Fibroblast of skin of right quadriceps (primary cell): ENCODE measurements around the gene GAPVD1.
A peak's percentile ranks its signal among the peaks of the same experiment; 100 is the strongest.
"Not testable (repeated sequence)": the region's sequence is repeated elsewhere in the genome, so short reads cannot be mapped to it uniquely, and the experiment has no call there.

Experiments
- DNase-seq: peaks from one replicate; pipeline ENCODE4 v3.0.0-alpha.2; 2013

GAPVD1 gene

DNA sequence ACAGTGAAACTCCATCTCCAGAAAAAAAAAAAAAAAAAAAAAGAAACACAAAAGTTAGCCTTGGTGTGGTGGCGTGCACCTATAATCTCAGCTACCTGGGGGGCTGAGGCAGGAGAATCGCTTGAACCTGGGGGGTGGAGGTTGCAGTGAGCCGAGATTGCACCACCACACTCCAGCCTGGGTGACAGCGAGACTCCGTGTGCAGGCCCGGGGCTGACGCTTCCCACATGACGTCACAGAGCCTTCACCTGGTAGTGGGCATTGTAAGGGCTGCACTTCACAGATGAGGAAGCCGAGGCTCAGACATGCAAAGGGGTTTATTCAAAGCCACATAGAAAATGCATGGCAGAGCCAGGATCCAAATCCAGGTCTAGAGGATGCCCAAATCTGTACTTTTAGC, 114.2 kb downstream of the GAPVD1 start:
- DNase-seq = no peak

DNA sequence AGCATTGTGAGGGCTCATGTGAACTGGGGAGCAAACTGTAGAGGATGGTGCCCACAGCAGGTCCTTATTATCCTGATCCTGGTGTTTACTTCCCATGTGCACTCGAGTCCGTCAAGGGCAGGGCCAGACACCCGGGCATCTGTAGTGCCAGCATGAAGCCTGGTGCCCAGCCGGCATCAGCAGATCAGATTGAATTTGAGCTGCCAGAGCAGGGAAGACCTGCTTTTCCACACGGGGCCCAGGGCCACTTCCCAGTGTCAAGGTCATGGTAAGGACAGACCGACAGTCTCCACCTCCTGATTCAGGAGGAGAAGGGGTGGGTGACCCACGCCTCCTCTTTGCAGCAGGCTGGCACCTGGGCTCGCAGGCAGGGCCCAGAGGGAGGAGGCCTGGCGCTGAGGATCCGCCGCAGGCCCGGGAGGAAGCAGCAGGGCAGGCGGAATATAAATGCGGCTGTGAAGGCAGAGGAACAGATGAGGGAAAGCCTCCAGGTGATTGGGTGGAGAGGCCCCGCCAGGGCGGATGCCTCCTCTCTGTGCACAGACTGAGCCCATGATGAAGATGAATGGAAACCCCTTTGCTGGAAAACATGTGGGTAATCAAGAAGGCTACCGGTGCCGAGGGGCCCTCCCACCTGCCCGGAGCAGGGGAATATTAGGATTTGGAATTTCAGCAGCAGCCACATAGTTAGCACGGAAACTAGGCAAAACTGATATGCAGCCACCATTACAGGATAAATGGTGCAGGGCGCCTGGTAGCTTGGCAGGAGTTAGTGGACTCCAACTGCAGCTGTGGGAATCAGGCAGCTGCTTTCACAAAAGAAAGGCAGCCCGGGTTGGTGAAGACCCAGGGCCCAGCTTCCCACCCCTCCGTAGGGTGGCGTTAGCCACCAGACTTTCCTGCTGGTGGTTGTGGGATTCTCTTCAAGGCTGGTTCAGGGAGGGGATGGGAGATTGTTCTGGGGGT, 114.9 kb downstream of the GAPVD1 start:
- no peak for DNase-seq

DNA sequence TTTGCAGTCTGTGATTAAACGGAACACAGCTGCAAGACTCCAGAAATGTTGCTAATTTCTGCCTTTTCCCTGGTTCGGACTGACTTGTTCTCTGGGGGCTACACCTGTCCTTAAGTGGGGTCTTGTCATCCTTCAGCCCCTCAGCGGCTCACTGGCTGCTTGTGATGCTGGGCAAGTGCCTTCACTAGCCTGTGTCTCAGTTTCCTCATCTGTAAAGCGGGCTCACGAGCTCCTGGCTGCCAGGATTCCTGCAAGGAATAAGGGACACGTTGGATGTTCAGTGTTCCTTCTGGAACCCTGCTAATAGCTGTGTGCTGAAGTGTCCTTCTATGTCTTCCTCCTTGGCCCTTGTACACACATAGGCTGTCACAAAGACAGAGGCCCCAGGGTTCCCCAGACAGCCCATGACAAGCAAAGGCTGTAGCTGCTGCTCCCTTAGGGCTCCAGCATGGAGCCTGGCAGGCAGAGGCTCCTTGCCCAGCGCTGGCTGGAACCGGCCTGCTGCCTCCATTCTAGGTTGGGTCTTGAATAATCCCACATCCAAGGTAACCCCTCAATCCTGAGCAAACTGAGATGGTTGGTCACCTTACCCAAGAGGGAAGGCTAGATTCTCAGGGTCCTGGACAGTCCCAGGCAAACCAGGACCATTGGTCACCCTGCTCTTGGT, 116.1 kb downstream of the GAPVD1 start:
- no peak for DNase-seq

DNA sequence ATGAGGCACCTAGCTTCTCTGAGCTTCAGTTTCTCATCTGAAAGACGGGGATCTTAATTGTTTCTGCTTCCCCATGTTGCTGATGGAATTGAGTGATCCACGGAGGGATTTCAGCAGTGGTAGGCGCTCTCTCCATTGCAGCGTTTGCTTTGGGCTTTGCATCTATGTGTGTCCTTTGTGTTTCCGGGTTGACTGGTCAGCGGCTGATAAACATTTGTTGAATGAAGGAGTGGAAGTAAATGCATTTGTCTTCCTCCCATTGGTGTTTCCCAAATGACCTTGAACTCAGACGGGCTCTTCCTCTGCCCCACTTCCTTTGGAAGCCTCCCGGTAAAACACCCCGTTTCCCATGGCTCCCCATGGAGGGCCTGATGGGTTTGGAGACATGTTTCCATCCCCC, 117.2 kb downstream of the GAPVD1 start:
- no peak for DNase-seq

DNA sequence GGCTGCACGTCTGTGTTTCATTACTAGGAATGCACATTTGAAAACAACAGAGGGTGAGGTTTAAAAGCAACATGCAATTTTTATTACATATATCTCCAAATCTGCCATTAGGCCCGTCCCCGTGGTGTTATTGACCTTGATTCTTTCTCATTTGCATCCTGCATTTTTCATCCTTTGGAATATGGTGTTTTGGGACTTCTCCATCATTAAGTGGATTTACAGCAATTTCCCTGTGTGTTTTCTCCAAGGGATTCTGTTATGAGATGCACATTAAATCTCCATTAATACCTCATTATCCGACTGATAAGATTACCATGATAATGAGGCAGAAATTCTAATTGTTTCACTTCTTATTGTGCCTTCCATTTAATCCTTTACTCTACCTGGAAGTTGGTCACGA, 117.6 kb downstream of the GAPVD1 start:
- DNase-seq = no peak

DNA sequence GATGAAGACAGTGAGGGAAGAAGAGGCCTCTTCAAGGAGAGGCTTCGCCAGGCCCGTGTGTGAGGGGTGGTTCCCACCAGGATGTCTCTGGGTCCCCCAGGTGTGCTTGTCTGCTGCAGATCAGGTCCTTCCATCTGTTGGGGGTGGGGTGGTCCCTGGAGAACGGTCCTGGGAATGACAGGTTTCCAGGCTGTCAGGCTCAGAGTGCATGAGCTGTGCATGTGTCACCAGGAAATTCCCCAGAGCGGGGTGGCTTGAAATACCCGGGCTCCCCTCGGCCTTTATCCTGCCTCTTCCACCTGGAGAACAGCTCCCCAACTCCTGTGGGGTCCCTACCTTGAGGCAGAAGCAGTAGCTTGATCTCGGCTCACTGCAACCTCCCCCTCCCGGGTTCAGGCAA, 118.8 kb downstream of the GAPVD1 start:
- DNase-seq = no peak

DNA sequence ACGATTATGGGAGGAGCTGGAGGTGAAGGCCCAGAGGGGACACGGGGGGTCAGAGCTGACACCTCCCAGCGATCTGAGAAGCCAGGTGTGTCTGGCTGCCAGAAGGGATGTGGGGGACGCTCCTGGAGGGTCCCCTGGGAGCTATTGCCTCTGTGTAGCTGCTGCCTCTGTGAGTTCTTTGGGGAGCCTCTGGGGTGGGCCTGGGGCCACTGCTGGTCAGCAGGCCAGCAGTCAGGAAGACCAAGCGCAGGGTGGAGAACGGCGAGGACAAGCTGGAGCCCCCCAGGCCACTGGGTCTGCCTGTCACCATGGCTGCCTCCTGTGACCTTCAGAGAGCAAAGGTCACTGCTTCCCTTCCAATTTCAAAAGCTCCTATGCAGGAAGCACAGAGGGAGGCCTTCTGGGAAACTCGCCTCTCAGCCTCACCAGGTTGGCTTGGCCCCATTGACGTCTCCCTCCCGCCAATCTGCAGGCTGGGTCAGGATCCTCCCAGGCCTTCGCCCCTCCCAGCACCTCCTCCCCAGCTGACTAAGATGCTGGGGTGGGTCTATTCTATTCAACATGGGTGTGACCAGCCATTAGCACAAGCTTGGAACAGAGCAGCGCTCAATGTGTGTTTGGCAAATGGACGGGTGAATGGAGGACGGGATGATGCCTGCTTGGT, 126.4 kb downstream of the GAPVD1 start:
- DNase-seq = no peak

DNA sequence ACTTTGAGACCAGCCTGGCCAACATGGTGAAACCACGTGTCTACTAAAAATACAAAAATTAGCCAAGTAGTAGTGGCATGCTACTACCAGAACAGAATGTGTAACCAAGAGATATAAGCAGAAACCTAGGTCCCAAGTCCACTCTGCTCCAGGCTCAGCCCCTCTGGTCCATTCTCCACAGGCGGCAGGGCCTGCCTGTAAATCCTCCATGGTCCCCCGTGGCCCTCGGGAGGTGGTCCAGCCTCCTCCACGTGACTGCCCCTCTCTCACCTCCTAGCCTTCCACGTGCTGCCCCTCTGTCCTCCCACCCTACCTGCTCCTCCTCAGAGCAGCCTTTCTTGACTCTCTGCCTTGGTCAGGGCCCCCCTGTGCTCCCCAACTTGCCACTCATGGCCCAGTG, 127.4 kb downstream of the GAPVD1 start:
- DNase-seq = no peak

DNA sequence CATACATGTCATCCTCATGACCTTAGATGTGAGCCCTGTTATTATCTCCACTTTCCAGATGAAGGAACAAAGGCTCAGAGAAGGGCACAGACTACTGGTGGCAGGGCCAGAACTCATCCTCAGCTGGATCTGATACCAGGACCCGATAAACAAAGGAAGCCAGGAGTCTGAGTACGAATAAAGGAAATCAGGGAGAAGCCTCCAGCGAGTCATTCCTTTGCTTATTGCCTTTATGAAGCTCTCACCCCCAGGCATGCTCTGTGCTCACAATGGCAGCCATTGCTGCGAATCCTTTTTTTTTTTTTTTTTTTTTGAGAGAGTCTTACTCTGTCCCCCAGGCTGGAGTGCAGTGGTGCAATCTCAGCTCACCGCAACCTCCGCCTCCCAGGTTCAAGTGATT, 130.1 kb downstream of the GAPVD1 start:
- peak; percentile 12 for DNase-seq

DNA sequence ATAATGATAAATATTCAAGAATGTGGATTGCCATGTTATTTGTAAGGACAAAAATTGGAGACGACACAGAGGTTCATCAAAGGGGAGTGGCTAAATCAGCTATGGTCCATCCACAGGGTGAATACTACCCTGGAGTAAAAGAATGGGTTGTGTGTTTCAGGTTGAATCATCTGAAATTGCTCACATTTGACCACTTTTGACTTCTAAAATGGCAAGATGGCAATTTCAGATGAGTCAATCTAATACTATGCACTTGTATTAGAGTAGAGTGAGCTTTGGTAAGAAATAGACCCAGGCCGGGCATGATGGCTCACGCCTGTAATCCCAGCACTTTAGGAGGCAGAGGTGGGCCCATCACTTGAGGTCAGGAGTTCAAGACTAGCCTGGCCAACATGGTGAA, 131.8 kb downstream of the GAPVD1 start:
- peak; percentile 29 for DNase-seq

DNA sequence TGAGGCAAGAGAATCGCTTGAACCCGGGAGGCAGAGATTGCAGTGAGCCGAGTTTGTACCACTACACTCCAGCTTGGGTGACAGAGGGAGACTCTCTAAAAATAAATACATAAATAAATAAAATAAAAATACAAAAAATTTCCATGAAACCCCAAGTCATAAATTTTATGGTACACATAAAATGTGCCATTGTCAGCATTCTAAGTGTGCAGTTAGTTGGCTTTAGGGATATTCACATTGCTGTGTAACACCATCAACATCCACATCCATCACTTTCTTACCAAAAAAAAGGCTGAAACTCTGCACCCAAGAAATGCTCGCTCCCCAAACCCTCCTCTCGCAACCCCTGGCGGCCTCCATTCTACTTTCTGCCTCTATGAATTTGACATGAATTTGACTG, 135.2 kb downstream of the GAPVD1 start:
- no peak for DNase-seq

DNA sequence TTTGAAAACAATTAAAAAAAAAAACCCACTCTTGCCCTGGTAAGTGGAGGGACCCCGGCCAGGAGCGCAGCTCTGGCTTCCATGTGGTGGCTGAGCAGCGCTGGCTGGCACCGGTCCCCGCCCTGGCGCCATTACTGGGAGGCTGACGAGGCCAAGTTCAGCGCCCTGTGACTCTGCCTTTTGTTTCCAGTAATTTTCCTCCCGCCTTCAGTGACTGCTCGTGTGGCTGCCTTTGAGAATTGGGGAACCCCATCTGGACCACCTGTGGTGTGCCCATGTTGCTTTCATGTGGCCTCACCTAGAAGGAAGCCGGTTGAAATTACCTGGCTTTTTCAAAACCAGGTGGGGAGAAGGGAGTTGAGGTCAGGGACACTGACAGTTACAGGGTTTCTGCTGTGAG, 136.1 kb downstream of the GAPVD1 start:
- DNase-seq = no peak

DNA sequence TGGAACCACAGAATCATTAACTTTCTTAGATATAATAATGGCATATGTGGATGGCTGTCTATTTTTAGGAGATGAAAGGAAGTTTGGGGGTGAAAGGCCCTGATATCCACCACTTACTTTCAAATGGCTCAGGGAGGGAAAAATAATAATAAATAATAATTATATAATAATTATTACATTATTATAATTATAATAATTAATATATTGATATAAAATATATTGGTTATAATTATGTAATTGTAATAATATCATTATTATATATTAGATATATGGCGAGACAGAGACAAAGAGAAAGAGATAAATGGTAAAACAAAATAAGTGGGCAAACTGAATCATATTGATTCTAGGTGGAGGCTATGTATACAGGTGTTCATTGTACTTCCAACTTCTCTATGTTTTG, 136.6 kb downstream of the GAPVD1 start:
- DNase-seq = no peak

DNA sequence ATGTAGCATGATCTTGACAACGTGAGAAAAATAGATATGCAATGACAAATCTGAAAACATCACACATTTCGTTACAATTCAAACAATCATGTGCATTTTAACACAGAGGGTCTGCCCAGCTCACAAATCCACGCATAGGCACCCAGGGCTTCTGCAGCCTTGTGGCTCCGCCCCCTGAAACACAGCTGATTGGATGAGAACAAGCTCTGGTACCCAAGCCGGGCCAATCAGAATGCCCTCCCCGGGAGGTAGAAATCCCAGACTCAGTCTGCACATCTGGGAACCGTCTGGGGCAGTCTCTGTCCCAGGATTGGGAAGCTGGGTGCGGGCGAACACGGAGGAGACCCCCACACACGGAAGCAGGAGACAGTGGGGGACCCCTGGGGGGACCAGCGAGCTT, 137.5 kb downstream of the GAPVD1 start:
- DNase-seq = no peak

DNA sequence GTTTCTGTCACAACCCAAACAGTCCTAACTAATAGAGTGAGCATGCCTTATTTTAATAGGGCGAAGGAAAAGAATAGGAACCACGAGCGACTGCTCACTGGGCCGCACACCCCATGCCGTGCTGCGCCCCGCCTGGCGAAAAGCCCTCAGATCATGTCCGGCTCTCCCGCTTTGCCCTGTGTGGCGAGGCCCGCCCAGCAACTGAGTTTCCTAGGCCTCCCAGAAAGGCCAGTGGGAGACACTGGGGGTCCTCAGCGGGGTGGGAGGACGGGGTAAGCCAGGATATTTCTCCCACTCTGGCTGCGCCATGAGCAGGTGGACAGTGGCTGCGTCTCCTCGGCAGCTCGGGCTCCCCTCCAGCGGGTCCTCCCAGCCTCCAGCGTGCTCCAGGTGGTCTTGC, 138.0 kb downstream of the GAPVD1 start:
- no peak for DNase-seq

DNA sequence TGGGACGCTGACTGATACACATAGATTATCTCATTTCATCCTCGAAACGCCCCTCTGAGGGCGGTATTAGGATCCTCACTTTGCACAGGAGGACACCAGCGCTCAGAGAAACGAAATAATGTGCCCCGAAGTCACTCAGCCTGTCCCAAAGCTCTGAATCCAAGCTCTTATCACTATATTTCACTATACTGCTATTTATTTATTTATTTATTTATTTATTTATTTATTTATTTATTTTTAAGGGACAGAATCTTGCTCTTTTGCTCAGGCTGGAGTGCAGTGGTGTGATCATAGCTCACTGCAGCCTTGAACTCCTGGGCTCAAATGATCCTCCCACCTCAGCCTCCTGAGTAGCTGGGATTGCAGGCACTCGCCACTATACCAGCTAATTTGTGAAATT, 138.6 kb downstream of the GAPVD1 start:
- DNase-seq = not testable (repeated sequence)

DNA sequence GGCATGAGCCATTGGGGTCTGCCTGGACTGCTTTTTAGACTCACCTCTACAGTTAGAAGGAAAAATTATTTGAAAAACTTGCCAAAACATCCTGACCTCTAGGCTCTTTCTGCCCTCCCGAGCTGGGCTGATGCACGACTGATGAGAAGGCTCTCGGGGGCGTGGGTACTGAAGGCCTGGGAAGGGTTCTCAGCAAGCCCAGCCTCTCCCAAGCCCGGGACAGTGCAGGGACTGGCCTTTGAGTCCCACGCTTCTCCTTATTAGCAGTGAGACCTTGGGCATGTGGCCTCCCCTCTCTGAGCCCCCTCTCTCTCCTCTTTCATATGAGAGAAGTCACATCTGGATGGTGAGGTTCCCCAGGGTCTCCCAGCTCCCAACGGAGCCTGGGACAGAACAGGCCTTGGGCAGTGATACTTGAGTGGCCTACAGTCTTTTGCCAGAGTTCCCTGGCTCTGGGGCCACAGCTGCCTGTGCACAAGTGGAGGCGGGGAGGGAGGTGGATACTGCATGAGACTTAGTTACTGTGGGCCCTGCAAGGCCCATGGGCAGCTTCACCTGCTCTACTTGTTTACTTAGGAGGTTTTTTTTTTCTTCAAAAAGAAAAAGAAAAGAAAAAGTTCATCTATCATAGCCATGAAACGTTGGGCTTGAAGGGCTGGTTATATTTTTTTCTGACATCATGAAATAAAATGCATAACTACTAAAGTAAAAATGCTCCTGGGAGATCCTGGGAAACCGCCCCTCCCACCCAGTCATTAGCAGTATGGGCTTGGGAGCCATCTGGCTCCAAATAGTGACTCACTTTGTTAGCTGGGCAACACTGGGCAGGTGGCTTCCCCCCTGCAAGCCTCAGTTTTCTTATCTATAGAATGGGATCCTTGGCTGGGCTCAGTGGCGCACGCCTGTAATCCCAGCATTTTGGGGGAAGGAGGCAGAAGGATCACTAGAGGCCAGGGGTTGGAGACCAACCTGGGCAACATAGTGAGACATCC, 139.4 kb downstream of the GAPVD1 start:
- DNase-seq = no peak

DNA sequence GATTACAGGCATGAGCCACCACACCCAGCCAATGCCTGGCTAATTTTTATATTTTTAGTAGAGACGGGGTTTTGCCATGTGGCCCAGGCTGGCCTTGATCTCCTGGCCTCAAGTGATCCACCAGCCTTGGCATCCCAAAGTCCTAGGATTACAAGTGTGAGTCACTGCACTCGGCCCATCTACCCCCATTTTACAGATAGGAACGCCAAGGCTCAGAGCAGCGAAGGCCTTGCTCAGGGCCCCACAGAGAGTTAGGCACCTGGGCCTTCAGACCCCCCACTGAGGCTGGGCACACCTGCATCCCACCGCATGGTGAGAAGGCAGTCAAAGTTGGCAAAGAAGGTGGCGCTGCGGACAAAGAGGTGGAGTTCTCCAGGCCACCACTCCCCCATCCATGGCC, 143.1 kb downstream of the GAPVD1 start:
- DNase-seq = no peak

DNA sequence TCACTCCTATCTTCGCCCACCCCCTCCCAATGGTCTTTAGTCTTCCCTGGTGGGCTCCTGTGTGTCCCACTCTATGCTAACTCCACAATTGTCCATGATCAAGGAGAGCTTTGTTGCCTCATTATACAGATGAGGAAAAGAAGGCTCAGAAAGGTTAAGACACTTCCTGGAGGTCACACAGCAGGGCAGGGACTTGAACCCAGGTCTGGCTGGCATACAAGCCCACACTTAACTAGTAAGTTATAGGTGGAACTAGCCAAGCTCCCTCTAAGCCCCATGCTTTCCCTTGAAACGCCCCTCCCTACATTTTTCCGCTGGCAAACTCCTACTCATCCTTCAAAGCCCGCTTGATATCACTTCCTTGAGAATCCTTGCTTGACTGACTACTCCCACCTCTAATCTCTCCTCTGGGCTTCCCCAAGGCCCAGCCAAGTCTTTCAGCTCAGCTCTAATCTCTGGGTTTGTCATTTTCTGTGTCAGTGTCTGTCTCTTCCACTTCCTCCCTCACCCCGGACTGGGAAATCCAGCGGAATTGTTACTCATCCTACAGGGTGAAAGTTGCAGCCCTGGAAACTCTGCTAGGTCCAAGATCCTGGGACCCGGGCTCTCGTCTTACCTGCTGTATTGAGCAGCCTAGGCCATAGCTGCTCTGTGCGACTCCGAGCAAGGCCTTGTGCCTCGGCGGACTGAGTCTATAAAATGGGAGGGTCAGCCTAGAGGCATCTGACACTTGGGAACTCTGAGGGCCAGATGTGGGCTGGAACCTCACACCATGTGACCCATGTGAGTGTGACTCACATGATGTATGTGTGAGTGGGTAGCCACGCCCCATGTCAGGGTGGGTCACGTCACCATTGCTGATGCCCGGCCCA, 144.5 kb downstream of the GAPVD1 start:
- no peak for DNase-seq

DNA sequence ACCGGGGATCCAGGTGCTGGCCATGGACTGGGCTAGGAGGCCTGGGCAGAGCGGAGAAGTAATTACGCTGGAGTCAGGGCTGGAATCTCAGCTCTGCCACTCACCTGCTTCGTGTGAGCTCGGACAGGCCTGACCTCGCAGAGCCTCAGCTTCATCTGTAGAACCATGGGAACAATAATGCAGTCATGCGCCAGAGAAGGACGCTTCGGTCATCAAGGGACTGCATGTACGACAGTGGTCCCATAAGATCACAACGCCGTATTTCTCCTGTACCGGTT, 145.1 kb downstream of the GAPVD1 start:
- no peak for DNase-seq

DNA sequence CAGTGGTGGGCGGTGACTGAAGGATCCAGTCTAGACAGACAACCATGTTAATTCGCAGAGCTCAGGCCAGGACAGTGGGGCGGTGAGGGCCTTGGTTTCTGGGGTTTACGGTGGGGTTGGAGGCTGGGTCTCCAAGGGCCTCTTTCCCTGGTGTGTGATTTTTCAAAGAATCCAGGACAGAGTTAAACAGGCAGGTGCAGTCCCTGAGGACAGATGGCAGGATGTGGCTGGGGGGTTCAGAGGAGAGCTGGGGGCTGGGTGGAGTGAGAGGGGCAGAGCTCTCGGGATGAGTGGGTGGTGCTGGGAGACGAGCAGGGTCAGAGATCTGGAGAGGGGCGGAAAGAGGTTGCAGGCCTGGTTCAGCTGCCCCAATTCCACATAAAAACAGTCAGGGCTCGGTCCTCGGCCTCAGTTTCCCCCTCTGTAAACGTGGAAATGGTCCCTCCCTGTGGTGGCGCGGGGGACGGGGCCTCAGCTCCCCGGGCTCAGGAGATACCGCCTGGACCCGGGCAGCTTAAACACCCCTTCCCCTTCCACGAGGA, 145.9 kb downstream of the GAPVD1 start:
- DNase-seq = no peak
